NK-92 treated with Interleukin-12 subunit alpha and Interleukin-12 subunit beta, amount 100 ng/mL, for 24 hours (cell line): ENCODE results near the gene NDUFA7.
"Not testable (repeated sequence)": the region's sequence is repeated elsewhere in the genome, so short reads cannot be mapped to it uniquely, and the experiment has no call there.

Experiments used
- DNase-seq: peaks from one replicate; lab custom pipeline; 2025; lab: John Stamatoyannopoulos, UW

NDUFA7 gene

DNA sequence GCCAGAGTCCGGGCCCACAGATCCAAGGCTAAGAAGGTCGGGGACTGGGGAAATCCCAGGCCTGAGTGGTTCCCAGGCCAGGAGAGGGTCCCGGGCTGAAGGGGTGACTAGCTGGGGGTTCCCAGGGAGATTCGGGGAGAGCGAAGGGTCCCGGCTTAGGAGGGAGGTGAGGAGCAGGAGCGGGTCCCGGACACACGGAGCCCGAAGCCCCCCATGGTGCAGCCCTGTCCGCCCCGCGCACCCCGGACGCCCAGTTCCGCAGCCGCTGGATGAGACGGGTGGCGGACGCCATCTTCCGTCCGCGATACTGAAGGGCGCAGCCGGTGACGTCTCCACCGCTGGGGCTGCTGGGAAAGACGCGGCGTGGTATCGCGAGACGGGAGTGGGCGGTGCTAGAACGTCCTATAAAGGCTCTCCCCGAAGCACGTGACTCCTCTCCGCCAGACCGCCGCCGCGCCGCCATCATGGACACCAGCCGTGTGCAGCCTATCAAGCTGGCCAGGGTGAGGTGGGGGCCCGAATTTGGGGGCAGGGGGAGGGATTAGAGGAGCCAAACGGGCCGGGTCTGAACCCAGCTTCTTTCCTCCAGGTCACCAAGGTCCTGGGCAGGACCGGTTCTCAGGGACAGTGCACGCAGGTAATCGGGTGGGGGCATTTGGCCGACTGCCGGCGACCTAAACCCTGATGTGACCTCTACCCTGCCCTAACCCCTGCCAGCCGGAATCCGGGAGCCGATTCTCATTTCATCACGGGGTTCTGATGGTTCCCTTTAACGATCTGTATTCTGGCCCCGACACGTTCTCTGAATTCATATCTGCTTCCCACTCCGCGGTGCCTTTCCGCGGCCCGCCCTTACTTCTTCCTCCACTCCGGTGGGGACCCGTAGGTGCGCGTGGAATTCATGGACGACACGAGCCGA lies at the start of gene NDUFA7, which contains the start of gene RPS28:
TSS of gene NDUFA7 (minus strand) at position 309 of the 919 bp plus-strand sequence. CDS start at position 292, 17 bp downstream.
TSS of gene RPS28 (plus strand) at position 430 of the 919 bp plus-strand sequence. CDS start at position 465, 35 bp downstream.
- DNase-seq = peak; percentile 93

DNA sequence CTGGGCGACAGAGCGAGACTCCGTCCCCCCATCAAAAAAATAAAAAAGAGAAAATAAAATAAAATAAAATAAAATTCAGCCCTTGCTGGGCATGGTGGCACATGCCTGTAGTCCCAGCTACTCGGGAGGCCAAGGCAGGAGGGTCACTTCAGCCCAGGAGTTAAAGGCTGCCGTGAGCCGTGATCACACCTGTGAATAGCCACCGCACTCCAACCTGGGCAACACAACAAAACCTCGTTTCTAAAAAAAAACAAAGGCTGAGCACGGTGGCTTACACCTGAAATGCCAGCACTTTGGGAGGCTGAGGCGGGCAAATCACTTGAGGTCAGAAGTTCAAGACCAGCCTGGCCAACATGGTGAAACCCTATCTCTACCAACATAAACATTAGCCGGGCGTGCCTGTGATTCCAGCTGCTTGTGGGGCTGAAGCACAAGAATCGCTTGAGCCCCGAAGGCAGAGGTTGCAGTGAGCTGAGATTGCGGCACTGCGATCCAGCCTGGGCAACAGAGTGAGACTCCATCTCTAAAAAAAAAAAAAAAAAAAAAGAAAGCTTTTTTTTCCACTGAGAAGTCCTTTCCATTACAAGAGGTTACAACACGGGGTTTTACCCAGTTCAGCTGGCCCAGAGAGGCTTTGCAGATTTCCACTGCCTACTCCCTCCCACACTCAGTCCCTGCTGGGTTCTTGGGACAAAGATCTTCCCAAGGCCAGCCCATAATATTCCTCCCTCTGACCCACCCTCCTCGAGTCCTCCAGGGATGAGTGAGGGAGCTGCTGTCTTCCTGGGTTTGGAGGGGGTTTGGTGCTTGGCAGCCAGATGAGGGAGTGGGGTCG lies 49.2 kb upstream of the NDUFA7 start:
- DNase-seq = no peak

DNA sequence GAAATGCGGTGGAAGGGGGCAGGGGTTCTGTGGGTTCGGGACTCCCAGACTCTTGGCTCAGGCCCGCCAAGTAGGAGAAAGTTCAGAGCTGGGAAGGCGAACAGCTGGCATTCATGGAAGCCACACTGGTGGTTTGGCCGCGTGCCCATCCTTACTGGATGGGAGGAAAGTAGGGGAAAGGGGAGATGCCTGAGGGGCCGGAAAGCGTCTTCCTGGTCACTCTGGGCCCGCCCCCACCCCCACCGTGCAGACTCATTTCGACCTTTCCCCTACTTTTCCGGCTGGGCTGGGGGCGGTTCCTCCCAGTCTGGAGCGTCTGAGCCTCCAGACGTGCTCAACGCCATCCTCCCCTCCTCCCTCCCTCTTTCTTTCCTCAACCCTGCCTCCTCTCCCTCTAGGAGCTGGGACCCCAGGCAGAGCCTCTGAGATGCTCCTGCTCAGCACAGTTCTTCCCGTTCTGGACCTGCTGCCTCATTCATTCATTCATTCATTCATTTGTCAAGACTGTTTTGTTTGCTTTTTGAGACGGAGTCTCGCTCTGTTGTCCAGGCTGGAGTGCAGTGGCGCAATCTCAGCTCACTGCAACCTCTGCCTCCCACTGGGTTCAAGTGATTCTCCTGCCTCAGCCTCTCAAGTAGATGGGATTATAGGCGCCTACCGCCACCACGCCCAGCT lies 46.3 kb upstream of the NDUFA7 start:
- DNase-seq = no peak

DNA sequence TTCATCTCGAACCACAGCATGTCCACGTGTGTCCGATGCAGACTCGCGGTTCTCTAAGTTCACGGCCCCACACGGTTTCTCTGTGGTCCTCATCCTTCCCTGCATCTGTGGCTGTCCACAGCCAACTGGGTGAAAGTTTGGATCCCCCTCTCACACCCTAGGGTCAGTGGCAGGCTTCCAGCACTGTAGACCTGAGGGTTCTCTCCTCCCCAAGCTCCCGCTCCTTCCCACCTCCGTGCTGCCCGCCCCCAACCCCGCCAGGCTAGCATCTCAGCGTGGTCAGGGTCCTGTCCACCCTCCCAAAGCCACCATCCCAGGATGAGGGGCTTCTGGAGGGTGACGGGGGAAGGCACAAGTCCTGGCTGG lies 45.8 kb upstream of the NDUFA7 start:
- DNase-seq = no peak

DNA sequence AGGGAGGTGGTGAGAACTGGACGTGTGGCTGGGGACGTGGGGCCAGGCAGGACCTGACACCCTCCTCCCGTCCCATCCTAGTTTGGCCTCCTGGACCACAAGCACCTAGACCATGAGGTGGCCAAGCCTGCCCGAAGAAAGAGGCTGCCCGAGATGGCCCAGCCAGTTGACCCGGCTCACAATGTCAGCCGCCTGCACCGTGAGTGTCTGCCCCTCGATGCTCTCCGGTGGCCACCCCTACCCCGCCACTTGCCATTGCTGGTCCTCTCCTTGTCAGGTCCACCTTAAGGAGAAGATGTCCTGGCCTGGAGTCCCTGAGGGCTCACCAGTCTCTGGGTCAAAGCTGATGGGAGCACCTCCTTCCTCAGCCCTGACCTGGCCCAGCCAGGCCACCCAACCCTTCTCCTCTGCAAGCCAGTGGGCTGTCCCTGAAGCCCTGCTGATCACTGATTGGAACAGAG lies 45.0 kb upstream of the NDUFA7 start:
- DNase-seq = no peak

DNA sequence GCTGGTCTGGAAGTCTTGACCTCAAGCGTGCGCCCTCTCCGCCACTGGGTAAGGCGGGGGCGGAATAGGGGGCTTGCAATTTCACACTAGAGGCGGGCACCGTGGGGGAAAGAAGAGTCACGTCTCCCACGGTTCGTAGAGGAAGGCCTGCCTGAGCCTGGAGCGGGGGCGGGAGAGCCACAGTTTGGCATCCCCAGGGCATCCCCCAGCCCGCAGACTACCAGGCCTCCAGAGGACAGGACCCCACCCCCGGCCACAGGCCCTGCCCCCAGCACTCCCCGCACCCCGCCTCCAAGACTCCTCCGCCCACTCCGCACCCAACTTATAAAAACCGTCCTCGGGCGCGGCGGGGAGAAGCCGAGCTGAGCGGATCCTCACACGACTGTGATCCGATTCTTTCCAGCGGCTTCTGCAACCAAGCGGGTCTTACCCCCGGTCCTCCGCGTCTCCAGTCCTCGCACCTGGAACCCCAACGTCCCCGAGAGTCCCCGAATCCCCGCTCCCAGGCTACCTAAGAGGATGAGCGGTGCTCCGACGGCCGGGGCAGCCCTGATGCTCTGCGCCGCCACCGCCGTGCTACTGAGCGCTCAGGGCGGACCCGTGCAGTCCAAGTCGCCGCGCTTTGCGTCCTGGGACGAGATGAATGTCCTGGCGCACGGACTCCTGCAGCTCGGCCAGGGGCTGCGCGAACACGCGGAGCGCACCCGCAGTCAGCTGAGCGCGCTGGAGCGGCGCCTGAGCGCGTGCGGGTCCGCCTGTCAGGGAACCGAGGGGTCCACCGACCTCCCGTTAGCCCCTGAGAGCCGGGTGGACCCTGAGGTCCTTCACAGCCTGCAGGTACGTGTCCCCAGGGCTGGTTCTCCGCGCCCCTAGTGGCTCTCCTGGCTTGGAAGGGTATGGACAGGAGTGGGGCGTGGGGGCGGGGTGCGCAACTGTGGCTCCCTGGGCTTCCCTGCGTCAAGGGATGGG lies 42.9 kb upstream of the NDUFA7 start, which contains the start of gene ANGPTL4:
TSS of gene ANGPTL4 (plus strand) at position 353 of the 969 bp plus-strand sequence. CDS start at position 520, 167 bp downstream.
- DNase-seq = no peak

DNA sequence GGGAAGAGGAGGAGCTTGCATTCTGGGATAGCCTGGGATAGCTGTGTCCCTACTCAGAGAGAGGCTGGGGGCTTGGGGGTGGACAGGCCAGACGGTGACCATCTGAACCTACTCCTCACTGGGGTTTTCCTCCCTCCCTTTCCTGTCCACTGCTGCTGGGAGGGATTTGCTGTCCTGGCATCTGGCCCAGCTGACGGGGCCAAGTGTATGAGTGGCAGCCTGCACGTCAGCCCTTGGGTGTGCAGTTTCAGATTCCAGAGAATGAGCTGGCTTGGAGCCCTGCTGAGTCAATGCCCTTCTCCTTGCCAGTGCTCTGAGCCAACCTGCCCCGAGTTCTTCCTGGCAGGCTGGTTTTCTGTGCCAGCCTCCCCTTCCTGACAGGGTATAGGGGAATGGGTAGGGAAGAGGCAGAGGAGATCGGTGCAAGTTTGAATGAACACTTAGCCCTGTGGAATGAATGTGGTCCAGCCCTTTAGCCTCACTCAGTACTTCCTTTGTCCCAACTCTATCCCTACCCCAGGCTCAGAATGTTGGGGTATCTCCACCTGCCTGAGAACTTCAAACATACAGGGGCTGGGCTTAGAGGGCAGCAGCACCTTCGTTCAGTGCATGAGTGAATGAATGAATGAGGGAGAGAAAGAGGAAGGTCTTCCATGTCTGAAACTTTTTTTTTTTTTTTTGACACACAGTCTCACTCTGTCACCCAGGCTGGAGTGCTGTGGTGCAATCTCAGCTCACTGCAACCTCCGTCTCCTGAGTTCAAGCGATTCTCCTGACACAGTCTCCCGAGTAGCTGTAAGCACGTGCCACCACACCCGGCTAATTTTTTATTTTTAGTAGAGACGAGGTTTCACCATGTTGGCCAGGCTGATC lies 41.0 kb upstream of the NDUFA7 start:
- no peak for DNase-seq

DNA sequence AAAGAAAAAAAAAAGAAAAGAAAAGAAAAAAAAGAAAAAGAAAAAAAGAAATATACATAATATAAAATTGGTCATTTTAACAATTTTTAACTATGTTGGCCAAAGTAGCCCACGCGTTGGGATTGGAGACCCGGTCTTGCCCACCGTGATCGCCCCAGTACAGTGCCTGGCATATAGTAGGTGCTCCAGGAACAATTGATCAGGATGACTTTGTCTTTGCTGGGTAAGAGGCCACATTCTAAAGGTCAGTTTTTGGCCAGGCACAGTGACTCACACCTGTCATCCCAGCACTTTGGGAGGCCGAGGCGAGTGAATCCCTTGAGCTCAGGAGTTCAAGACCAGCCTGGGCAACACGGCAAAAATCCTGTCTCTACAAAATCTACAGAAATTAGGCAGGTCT lies 39.0 kb upstream of the NDUFA7 start:
- DNase-seq = no peak

DNA sequence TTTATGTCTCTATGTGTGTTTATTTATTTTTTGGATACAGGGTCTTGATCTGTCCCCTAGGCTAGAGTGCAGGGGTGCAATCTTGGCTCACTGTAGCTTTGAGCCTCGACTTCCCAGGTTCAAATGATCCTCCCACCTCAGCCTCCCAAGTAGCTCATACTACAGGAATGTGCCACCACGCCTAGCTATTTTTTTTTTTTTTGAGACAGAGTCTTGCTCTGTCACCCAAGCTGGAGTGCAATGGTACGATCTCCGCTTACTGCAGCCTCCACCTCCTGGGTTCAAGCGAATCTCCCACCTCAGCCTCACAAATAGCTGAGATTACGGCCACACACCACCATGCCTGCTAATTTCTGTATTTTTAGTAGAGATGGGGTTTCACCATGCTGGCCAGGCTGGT lies 37.8 kb upstream of the NDUFA7 start:
- DNase-seq = no peak

DNA sequence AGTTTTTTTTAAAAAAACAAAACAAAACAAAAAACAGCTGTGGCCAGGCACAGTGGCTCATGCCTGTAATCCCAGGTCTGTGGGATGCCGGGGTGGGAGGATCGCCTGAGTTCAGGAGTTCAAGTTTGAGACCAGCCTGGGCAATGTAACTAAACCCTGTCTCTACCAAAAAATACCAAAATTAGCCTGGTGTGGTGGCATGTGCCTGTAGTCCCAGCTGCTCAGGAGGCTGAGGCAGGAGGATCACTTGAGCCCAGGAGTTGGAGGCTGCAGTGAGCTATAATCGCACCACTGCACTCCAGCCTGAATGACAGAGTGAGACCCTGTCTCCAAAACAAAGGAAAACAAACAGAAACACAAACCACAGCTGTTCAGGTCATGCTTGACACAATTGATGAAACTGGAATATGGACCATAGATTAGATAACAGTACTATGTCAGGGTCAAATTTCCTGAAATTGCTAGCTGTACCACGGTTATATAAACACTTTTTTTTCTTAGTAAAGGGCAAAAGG lies 35.9 kb upstream of the NDUFA7 start:
- DNase-seq = no peak

DNA sequence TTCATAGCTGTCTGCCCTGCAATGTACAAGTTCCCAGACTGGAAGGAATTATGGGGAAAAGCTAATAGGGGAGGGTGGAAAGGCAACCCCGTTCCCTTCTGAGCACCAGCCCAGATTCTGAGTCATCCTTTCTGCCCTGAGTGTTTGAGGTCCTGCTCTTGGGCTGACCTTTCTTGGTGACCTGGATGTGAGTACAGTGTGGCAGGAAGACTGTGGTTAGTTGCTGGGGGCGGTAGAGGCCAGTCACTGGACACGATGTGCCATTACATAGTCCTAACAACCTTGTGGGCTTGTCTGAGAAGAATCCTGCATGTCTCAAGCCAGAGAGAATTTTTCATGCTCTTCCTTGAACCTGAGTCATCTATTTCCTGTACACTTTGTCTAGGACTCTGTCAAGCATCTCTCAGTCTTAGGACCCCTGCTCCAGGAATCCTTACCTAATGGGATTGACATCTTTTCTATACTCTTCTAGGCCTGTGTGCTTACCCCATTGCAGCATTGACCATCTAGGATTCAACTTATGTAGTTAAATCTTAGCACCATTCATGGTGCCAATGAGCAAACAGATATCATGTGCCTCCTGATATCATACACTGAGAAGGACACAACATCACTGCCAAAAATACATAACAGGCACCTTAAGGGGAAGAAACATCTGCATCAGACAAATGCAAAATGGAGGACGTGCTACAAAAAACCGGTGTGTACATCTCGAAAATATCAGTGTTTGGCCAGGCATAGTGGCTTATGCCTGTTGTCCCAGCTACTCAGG lies 34.6 kb upstream of the NDUFA7 start:
- peak; percentile 46 for DNase-seq

DNA sequence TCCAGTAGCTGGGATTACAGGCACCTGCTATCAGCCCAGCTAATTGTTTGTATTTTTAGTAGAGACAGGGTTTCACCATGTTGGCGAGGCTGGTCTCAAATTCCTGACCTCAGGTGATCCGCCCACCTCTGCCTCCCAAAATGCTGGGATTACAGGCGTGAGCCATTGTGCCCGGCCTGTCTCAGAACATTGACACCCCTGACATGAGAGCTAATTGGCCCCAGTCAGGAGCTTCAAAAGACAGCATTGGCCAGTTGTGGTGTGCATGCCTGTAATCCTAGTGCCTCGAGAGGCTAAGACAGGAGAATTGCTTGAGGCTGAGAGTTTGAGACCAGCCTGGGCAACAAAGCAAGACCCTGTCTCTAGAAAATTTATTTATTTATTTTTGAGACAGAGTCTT lies 31.7 kb upstream of the NDUFA7 start:
- DNase-seq = not testable (repeated sequence)

DNA sequence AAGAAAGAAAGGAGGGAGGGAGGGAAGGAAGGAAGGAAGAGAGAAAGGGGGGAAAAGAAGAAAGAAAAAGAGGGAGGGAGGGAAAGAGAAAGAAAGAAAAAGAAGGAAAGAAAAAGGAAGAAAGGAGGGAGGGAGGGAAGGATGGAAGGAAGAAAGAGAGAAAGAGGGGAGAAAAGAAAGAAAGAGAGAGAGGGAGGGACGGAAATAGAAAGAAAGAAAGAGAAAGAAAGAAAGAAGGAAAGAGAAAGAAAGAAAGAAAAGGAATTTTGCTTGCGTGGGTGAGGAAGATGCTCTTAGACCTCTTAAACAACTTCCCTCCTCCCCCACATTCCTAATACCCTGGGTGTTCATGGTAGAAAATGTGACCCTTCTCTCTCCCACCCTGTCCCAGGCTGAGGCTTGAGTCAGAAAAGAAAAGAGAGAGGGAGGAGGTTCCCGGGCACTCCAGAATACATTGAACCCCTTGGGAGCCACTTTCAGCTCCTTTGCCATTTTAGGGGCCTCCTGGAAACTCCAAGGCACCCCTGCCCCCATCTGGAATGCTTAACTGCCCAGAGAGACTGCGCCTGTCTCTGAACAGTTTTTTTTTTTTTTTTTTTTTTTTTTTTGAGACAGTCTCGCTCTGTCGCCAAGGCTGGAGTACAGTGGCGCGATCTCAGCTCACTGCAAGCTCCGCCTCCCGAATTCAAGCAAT lies 31.1 kb upstream of the NDUFA7 start:
- DNase-seq = no peak

DNA sequence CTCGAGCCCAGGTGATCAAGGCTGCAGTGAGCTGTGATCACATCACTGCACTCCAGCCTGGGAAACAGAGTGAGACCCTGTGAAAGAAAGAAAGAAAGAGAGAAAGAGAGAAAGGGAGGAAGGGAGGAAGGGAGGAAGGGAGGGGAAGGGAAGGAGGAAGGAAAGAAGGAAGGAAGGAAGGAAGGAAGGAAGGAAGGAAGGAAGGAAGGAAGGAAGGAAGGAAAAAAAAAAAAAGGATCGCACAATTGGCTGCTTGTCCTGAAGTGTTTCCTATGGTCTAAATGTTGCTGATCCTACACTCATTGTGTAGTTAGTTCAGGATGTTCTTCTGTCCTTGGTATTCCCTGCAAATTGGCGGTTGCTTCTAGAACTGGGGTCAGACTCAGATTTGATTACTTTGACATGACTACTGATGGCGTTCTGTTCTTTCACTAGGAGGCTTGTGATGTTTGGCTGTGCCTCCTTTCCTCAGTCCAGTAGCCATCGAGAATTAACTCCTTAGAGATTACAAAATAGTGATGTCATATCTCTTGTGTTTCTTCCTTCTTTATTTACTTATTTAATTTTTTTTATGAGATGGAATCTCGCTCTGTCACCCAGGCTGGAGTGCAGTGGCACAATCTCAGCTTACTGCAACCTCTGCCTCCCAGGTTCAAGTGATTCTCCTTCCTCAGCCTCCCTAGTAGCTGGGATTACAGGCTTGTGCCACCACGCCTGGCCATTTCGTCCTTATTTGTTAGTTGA lies 28.6 kb upstream of the NDUFA7 start:
- DNase-seq = not testable (repeated sequence)

DNA sequence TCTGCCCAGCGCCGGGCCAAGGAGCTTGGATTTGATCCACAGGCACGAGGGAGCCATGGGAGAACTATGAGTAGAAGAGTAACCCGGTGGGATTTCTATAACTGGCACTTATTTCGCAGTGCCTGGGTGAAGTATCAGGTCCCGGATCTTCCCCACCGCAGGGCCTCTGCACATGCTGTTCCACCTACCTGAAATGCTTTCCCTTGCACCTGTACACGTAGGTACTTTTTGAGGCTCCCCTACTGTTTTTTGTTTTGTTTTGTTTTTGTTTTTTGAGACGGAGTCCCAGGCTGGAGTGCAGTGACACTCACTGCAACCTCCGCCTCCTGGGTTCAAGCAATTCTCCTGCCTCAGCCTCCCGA lies 22.3 kb upstream of the NDUFA7 start:
- DNase-seq = no peak

DNA sequence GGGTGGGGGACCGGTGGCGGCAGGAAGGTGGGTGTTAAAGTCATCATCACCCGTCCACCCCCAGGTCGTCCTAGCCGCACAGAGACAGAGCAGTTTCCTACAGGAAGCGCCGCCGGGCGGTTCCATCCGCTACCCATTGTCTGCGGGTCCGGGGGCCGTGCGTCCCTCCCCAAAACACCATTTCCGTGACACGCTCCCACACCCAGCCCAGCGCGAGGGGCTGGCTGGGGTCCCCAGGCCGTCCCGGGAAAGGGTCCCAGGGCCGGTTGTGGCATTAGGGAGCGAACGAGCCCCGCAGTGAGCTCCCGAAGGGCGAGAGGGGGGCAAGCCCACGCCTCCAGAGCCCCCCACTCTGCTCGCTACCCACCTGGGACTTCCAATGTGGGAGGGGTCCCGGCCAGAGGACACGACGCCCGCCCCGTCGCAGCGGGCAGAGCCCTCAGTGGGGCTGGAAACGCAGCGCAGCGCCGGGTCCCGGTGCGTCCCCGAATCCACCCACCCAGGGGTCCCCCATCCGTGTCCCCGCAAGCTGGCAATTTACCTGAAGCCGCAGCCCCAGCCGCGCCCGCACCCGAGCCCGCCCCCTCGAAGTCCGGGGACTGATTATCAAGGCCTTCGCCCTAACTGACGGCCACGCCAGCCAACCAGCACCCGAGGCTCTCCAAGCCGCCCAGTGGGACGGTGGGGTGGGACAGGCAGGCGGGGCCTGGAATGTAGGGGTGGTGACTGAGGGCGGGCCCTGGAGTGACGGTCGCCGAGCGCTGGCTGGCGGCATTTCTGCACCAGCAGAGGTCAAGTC lies 21.7 kb upstream of the NDUFA7 start, which contains the start of gene KANK3:
TSS of gene KANK3 (minus strand) at position 579 of the 799 bp plus-strand sequence. CDS start 5,434 bp downstream, outside the sequence.
- no peak for DNase-seq

DNA sequence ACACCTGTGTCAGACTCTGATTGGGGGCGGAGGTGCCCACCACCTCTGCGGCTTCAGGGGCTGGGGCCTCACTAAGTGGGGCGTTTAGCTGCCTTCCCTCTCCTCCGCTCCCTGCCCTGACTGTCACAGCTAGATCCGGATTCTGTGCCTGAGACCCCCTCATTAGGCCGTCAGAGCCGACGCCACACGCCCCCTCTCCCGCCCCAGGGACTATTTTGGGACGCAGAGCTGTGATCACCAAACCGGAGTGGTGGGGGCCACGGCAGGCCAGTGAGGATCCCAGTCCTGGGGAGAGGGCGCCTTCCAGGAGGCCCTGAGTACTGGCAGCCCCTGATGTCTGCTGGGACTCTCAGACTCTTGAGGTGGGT lies 21.1 kb upstream of the NDUFA7 start:
- no peak for DNase-seq
